HG02970 (cell line): ENCODE measurements around the gene LELP1.
"Not testable (repeated sequence)": the region's sequence is repeated elsewhere in the genome, so short reads cannot be mapped to it uniquely, and the experiment has no call there.

Experiments
- ATAC-seq: cut with Tn5 transposase; IDR thresholded peaks from one replicate; pipeline ENCODE4 v1.9.1; 2021; ENCODE audit warnings: mild to moderate bottlenecking, moderate library complexity, moderate number of reproducible peaks; ENCODE audit not compliant: unreplicated experiment, low FRiP score

Gene LELP1

GRCh38 chr1:153227810-153228209, 24.6 kb downstream of the LELP1 start:
- ATAC-seq = no peak

- no peak for ATAC-seq
Measured at GRCh38 chr1:153228491-153228890, 25.3 kb downstream of the LELP1 start.

GRCh38 chr1:153229076-153229829, 26.0 kb downstream of the LELP1 start:
- ATAC-seq = not testable (repeated sequence)

- no peak for ATAC-seq
Measured at GRCh38 chr1:153231363-153231762, 28.1 kb downstream of the LELP1 start.

- no peak for ATAC-seq
Measured at GRCh38 chr1:153231785-153232184, 28.6 kb downstream of the LELP1 start.

- no peak for ATAC-seq
Measured at GRCh38 chr1:153232553-153232952, 29.3 kb downstream of the LELP1 start.

GRCh38 chr1:153233448-153233847, 30.2 kb downstream of the LELP1 start:
- no peak for ATAC-seq

GRCh38 chr1:153238527-153238926, 35.3 kb downstream of the LELP1 start:
- no peak for ATAC-seq

GRCh38 chr1:153242160-153242559, 38.9 kb downstream of the LELP1 start:
- ATAC-seq = no peak

- no peak for ATAC-seq
Measured at GRCh38 chr1:153245466-153245865, 42.2 kb downstream of the LELP1 start.

- no peak for ATAC-seq
Measured at GRCh38 chr1:153246018-153246417, 42.8 kb downstream of the LELP1 start.

GRCh38 chr1:153246825-153247224, 43.6 kb downstream of the LELP1 start:
- no peak for ATAC-seq

- no peak for ATAC-seq
Measured at GRCh38 chr1:153248176-153248879, 45.1 kb downstream of the LELP1 start.

- no peak for ATAC-seq
Measured at GRCh38 chr1:153250166-153250565, 46.9 kb downstream of the LELP1 start.

- ATAC-seq = no peak
Measured at GRCh38 chr1:153251087-153251486, 47.9 kb downstream of the LELP1 start.

- no peak for ATAC-seq
Measured at GRCh38 chr1:153251562-153251961, 48.3 kb downstream of the LELP1 start.

GRCh38 chr1:153251988-153252387, 48.8 kb downstream of the LELP1 start:
- ATAC-seq = no peak

- no peak for ATAC-seq
Measured at GRCh38 chr1:153253076-153253475, 49.8 kb downstream of the LELP1 start.

GRCh38 chr1:153253693-153254092, 50.5 kb downstream of the LELP1 start:
- peak; percentile 43 for ATAC-seq
